Right renal cortex interstitium (tissue), 3 donors: ENCODE measurements around the gene ORMDL2. TPM values are rescaled to one million over a fixed set of nuclear protein-coding genes. Genes with fewer than 3 reads are reported as not detected.
"Not testable (repeated sequence)": the region's sequence is repeated elsewhere in the genome, so short reads cannot be mapped to it uniquely, and the experiment has no call there.

Source experiments
- DNase-seq, 3 donors: peaks; one replicate each; pipeline ENCODE4 v3.0.0-alpha.2; 2013; ENCODE audit warnings: low read depth in 3 of 3, low spot score in 2 of 3
- polyA plus RNA-seq, 3 donors: library from polyadenylated mRNA; unstranded; fragments of 120-200 nt; gene quantifications; one replicate each; pipeline ENCODE4 v1.2.1, GENCODE V29; 2013; ENCODE audit not compliant: insufficient read length in 3 of 3

The ORMDL2 gene
- polyA plus RNA-seq, 3 donors: 32.4 to 43.5 (median 43.3) TPM

GRCh38 chr12:55827806-55828205 is 10.0 kb downstream of the ORMDL2 start:
- no peak for DNase-seq

GRCh38 chr12:55828357-55828756 is 10.5 kb downstream of the ORMDL2 start:
- DNase-seq: no peak

GRCh38 chr12:55829967-55830600 is 12.2 kb downstream of the ORMDL2 start:
- DNase-seq: no peak

GRCh38 chr12:55830601-55831446 is 13.0 kb downstream of the ORMDL2 start:
- peak; percentile 78 to 92 (median 91) for DNase-seq

- DNase-seq: no peak
These were observed 13.6 kb downstream of the ORMDL2 start for GRCh38 chr12:55831447-55831815.

GRCh38 chr12:55833056-55833455 is 15.2 kb downstream of the ORMDL2 start:
- no peak for DNase-seq

- DNase-seq: not testable (repeated sequence)
These were observed 16.6 kb downstream of the ORMDL2 start for GRCh38 chr12:55834400-55834799.

- DNase-seq: no peak
These were observed 20.5 kb downstream of the ORMDL2 start for GRCh38 chr12:55838361-55838760.

GRCh38 chr12:55839345-55840140 is 21.7 kb downstream of the ORMDL2 start:
- DNase-seq: no peak

GRCh38 chr12:55840581-55841351 is 22.9 kb downstream of the ORMDL2 start:
- no peak for DNase-seq

GRCh38 chr12:55842681-55843429 is 25.0 kb downstream of the ORMDL2 start, which contains the start of gene MMP19:
MMP19 (minus strand) TSS chr12:55842936; CDS start chr12:55842830, 106 bp downstream.
- no peak for DNase-seq

GRCh38 chr12:55843431-55843830 is 25.6 kb downstream of the ORMDL2 start:
- no peak for DNase-seq

GRCh38 chr12:55844961-55845360 is 27.1 kb downstream of the ORMDL2 start:
- DNase-seq: no peak

- DNase-seq: no peak
These were observed 27.5 kb downstream of the ORMDL2 start for GRCh38 chr12:55845361-55845760.

- no peak for DNase-seq
These were observed 28.1 kb downstream of the ORMDL2 start for GRCh38 chr12:55845785-55846496.

GRCh38 chr12:55847033-55847432 is 29.2 kb downstream of the ORMDL2 start:
- DNase-seq: no peak

GRCh38 chr12:55847603-55848291 is 29.9 kb downstream of the ORMDL2 start:
- DNase-seq: peak in 2 of 3 donors; percentile 51 to 67

GRCh38 chr12:55849616-55850343 is 31.9 kb downstream of the ORMDL2 start:
- no peak for DNase-seq
